ENCODE data around the gene C4BPB.
"Not testable (repeated sequence)": the region's sequence is repeated elsewhere in the genome, so short reads cannot be mapped to it uniquely, and the experiment has no call there.

The C4BPB gene, protein sequence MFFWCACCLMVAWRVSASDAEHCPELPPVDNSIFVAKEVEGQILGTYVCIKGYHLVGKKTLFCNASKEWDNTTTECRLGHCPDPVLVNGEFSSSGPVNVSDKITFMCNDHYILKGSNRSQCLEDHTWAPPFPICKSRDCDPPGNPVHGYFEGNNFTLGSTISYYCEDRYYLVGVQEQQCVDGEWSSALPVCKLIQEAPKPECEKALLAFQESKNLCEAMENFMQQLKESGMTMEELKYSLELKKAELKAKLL

DNA sequence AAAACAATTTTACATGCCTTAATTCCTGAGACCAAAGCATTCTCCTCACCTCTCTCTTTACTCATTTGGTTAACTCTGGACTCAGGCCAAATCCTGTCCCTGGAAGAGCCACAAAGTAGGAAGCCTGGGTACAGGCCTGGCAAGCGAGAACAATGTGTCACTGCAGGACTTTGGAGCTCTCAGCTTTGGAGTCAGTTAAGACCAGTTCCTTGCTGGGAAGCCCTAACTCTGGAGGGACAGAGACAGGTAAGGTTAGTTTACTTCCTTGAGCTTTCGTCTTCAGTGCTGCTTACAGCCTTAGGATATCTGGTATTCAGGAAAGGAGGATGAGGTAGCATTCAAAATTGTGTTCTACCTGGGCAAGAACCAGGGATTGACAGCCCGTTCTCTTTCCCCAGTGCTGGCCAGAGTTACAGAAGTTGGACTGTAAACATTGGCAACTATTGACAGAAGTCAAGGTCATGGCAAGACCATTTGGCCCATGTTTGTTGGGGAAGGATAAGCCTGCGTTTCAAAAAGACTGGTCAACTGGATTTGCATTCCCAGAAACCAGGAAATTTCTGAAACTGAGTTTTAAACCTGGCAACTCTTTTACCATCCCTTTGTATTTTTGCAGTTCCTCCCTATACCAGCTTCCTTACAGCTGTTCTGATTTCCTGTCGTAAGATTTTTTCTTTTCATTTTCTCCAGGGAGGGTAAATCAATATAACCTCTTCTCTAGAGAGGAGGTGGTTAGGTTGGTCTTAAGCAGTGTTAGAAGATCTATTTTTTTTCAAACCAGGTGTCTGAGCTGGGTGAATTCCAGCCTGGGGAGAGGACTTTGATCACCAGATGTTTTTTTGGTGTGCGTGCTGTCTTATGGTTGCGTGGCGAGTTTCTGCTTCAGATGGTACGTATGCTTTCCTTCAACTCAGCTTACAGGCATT lies at the start of gene C4BPB:
TSS of gene C4BPB (plus strand) at position 160 of the 926 bp plus-strand sequence. CDS start at position 832, 672 bp downstream.
- no peak for DNase-seq

DNA sequence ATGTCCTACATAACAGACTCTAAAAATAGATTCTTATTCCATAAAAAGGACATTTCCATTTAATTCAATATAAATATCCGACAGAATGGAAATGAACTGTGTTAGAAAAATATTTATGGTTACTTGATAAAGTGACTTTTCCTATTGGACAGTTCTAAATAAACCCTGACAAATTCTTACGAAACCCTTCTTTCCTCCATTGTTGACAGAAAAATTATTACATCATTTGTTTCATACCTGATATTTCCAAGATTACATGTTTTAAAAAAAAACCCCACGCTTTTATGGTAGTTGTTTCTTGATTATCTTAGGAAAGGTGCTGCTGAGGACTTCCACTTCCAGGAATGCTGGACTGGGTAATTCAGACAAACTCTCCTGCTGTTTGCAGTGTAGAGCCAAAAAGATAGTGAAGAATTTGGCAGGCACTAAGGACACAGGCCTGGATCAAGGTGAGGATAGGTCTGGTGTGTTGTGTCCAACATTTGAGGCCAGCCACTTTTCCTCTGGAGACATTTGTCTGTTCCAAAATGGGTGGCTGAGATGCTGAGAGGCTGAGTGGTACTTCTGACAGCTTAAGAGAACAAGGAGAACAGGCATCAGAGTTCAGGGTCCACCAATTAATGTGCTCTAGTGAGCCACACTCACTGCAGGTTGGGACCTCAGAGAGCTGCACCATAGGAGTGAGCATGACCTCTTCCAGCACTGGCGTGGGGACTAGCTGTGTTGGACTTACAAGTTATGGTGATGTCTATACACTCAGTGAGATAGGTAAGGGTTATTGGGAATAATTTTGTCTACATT lies 49.1 kb upstream of the C4BPB start:
- DNase-seq = no peak

DNA sequence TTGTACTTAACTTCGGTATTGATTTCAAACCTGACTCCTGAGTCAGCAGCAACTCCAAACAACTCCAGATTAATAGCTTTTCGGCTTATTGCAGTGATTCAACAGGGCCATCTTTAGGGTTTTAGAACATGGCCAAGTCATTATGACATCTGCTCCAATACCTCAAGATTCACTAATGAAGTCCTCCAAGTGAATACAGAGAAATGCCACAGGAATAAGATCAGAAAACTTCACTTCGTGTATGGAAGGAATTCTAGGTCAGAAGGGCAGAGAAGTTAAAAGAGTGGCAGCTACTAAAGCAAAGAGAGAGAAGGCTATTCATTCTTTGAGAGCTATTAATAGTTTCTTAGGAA lies 48.5 kb upstream of the C4BPB start:
- no peak for DNase-seq

DNA sequence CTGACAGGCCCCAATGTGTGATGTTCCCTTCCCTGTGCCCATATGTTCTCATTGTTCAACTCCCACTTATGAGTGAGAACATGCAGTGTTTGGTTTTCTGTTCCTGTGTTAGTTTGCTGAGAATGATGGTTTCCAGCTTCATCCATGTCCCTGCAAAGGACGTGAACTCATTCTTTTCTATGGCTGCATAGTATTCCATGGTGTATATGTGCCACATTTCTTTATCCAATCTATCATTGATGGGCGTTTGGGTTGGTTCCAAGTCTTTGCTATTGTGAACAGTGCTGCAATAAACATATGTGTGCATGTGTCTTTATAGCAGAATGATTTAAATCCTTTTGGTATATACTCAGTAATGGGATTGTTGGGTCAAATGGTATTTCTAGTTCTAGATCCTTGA lies 47.3 kb upstream of the C4BPB start:
- DNase-seq = not testable (repeated sequence)

DNA sequence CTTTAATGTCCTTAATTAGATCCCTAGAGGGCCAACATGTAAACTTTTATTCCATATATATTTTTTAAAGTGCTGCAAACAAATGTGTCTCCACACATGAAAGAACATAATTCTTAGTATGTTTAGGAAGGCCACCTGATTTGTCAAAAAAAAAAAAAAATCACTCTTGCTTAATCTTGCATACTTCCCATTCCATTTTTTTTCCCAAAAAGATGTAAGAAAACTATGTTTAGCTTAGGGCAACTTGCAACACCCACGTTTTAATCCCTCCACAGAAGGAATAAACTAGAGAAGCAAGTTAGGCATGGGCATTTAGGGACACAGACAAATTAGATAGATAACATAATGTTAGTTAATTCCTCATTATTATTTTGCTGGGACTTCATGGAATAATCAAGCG lies 43.2 kb upstream of the C4BPB start:
- DNase-seq = no peak

DNA sequence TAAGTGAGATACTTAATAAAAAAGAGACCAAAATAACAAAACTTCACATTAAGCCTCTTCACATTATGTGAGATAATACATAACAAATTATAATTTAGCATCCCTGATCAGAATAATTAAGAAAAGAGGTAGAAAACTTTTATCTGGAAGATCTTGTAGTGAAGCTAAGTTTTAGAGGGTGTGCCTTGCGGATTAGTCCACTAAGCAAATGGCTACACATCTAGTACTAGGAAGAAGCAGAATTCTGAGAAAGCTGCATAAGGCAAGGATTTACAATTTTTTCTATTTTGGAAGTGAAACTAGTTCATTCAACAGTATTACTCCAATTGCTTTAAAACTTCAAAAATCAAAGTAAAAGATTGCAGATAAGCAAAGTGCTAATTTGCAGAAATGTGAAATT lies 41.2 kb upstream of the C4BPB start:
- DNase-seq = no peak

DNA sequence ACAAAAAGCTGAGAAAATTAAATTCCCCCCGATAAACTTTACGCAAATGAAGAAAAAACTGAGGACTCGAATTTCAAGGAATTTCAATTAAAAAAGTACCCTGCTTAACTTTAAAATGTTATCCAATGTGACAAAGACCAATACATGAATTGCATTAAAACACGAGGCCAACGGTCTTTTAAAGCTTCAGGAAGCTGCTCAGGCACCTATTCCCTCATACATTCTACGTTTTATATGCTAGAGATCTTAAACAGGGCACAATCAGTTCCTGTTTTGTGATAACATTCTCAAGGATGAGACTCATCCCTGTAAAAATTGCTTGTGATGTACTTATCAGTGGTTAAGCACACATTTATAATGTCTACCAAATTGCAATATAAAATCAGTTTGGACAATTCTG lies 40.6 kb upstream of the C4BPB start:
- no peak for DNase-seq

DNA sequence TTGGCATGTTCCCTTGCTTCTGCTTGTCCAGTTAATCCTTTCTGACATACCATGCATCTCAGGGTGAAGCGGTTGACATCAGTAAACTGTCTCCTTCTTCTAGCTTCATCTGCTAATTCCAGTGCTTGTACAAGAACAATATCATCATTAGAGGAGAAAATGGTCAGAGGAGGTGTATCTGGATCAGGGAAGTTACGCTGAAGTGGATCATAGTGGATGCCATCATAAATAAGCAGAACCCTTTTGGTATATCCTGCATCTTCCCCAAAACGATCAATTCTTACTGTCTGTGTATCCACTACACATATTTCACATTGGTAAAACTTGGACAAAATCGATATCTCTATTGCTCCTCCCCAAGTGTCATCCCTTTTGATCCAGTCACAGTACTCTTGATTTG lies 39.6 kb upstream of the C4BPB start:
- no peak for DNase-seq

DNA sequence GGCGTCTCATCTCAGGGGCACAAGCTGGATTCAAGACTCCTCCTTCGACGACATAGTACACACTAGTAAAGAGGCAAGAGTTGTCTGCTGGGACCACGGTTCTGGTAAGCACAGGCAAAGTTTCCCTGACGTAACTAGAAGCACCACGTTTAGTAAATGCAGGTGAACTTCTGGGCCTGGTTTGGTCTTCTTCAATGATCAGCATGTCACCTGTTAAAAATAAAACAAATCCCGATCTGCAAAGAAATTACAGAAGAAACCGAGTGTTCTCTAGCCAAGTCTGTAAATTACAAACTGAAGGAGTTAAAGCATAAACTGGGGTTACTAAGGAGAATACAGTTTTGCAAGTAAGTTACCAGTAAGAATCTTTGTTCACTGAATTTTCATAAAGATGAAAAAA lies 39.1 kb upstream of the C4BPB start:
- no peak for DNase-seq

DNA sequence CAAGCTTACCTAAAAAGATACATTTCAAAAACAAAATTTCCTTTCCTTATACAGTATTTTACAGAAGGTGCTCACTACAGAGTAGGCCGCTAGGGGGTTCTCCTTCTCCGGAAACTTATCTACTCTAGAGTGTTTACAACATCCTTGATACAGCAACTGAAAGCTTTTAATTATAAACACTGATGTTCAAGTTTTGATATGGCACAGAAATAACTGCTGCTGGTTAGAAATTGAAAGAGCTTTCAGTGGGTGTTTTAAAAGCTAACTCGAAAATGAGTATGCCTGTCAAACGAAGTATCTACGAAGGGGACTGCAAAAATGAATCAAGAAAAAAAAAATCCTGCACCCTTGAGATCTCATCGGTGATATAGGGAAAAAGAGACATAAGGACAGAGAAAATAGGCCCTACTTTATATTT lies 38.7 kb upstream of the C4BPB start:
- DNase-seq = peak in 1 of 2 donors; percentile 76

DNA sequence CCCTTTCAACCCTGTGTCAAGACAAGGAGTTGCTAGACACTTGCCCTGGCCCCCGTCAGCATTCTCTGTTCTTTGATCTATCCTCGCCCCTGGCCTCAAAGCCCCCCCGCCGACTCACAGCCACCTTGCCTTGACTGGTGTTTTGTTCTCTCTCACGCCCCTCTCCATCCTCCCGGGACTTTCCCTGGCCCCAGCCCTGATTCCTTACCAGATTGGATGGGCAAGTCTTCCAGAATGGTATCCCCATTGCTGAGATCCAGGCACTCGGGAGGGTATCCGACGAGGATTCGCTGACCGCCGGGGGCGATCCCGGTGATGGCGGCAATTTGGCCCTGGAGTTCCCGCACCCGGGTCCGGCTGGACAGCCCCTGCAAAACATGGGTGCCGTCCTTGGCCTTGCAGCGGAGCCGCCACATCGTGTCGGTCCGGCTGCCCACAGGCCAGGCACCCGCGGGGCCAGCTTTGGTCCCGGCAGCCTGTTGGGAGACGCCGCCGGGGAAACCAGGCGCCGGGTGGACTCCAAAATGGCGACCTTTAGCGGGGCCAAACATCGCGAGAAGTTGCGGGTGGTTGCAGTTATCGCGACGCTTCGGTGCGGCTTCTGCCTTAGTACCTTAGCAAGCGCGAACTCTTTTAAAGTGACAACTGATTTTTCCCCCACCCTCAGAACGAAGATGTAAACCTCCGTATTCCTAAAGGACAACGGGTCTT lies 38.0 kb upstream of the C4BPB start:
- peak; percentile 77 to 80 for DNase-seq

DNA sequence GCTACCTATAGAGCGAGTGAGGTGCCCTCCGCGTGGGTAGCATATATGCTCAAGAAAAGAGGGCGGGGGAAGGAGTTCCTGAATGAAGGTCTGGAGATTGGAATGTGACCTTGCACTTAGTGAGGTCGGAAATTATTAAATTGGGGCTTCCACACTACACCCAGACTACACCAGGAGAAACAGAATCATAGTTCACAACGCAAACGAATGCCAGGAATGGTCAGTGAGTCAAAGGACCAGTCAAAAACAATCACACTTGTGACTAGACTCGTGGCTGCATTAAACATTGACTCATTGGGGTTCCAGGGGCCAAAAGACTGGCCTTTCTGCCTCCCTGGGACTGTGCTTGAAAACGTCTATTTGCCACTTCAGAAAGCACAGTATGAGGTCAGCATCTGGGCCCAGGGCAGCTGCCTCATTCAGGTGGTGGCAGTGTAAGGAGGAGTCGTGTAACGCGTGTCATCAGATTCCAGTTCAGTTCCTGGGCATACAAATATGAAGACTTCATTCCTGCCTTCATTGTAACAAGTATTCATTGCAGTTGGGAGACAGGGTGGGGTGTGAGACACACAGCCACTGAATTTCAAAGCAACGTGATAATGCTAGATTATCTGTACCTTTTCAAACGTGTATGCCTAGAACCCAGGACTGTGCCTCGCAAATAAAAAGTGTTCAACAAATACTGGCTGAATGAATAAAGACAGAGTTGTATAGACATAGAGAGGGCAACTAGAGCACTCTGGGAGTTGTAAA lies 37.3 kb upstream of the C4BPB start, which contains the start of gene YOD1:
TSS of gene YOD1 (minus strand) at position 18 of the 753 bp plus-strand sequence. CDS start 178 bp downstream, outside the sequence.
- no peak for DNase-seq

DNA sequence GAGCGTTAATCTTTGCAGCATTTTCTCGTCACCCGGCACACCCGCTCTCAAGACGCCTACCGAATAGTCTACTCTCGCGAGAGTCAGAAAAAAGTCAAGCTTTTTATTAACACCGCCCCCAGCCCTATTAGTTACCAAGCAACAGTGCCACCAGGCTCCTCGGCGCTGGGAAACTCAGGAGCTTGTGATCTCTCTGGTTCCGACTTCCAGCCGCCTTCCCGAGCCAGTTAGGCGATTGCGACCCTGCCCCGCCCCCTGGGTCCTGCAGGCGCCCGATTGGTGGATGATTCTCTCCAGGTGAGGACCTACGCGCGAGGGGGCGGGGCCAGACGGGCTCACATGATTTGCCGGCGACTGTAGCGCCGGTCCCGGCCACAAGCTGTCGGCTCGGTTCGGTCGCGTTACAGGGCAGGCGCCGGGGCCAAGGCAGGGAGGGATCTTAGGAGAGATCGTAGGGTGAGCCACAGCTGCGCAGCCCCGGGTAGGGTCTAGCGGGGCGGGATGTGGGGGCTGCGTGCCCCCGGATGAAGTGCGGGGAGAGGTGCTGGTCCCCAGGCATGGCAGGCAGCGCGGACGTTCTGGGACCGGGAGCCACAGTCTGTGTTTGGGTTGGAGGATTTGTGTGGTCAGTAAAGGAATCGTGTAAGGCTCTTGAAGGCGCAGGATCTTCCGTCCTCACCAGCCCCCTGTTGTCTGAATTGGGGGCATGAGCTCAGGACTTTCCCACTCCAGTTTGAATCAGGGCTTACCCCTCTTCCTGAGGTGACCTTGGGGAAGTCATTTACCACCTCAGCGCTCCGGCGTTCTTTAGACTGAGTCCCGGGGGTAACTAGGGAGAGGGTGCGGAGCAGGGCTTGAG lies 35.5 kb upstream of the C4BPB start, which contains the start of gene PFKFB2:
TSS of gene PFKFB2 (plus strand) at position 365 of the 859 bp plus-strand sequence. CDS start 1,443 bp downstream, outside the sequence.
- peak; percentile 92 to 94 for DNase-seq

DNA sequence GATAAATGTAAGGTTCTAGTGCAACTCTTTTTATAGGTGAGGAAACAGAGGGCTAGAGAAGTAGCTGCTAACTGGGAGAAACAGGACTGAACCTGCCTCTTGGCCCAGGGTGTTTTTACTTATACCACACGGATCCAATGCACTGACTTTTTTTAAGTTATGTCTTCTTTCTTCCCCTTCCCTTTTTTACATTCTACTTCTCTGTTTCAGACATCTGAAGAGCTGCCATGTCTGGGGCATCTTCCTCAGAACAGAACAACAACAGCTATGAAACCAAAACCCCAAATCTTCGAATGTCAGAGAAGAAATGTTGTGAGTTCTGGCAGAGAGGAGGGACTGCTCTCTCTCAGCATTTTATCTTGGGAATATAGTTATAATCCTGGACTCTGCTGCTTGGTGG lies 34.2 kb upstream of the C4BPB start:
- no peak for DNase-seq

DNA sequence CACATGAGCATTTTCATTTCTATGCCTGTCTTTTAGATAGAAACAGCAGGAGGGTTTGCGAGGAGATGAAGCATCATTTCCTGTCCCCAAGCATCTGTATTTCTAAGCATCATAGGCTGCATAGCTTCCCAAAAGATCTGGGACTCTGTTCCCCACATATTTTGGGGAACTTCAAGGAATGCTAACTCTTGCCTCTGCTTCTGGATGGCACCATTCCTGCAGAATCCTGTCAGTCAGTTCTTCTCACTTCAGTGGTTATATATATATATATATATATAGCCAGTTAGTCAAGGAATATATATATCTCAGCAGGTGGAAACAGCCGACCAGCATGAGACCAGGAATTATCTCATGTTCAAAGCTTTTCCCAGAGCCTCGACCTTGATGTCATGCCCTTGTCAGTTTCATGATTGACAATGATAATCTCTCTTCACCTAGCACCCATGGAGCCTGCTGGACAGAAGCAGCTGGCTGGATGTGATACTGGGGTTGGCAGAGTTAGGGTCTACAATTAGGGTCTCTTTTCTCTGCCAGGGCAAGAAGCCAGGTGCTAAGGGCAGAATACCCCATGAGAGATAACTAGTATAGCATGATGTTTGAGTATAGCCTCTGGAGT lies 33.2 kb upstream of the C4BPB start:
- DNase-seq = no peak

DNA sequence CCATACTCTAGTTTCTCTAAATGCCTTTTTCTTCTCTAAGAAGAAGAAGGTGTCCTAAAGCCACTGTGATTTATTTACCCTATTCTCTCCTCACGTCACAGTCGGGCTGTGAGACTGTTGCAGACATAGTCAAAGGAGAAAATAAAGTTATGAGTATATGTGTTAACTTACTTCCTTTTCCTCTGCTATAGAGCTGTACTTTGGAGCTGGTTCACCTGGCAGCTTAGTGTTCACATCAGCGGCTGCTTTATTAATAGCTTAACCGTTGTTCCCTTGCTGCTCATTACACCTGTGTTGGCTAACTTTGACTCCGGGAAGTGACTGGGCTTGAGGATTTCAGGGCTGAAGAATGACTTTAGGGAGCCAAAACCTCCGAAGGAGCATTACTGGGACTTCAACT lies 32.0 kb upstream of the C4BPB start:
- DNase-seq = no peak

DNA sequence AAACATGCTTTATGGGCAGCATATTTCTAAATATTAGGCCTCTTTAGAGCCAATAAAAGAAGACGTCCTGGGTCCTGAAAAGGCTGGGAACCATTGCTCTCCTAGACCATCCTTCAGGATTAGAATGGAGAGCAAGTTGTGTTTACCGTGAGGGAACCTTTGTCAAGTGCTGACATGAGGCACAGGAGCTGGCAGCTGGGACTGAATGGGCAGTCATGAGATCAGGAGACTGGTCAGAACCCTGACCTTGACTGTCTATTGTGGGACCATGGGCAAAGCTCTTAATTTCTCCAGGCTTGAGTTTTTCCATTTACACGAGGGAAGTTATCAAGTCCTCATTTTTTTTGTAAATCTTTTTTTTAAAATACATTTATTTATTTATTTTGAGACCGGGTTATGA lies 30.4 kb upstream of the C4BPB start:
- DNase-seq = no peak

DNA sequence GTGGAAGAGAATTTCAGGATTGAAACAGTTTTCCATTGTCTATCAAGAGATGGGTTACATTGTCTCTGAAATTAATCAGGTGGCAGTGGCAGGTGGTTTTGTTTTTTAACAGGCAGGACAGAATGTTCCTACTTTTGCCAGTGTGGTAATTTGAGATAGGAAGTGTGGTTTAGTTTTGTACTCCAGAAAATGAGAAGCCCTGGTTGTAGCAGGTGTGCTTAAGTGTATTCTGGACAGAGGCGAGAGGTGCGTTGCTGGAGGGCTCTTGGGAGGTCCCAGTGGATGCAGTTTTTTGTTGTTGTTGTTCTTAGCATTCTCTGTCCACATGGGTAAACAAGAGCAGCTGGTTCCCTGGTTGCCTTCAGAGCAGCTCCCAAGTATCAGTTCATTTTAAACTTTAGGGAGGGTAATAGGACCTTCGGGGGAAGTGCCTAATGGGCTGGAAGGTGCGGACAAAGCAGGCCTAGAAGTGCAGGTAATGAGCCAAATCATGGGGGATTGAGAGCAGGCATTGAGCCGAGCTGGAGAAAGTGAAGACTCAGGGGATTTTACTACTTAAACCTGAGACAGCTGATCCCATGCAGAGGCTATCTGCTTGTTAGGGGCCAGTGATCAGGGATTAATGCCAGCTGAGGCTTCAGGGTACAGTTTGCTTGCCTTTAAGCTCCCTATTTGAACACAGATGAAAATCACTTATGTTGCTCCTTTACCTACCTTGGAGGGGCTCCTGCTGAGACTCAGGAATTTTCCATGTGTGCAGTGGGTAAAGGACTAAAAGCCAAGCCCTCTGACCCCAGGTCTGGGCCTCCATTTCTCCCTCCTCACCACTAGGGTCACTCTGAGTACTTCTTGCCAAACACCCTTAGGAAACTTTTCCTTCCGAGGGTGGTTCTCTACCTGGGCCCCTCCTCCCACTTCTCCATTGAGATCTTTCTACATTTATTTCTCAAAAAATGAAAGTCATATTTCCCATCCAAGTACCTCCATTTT lies 29.5 kb upstream of the C4BPB start:
- DNase-seq = no peak

DNA sequence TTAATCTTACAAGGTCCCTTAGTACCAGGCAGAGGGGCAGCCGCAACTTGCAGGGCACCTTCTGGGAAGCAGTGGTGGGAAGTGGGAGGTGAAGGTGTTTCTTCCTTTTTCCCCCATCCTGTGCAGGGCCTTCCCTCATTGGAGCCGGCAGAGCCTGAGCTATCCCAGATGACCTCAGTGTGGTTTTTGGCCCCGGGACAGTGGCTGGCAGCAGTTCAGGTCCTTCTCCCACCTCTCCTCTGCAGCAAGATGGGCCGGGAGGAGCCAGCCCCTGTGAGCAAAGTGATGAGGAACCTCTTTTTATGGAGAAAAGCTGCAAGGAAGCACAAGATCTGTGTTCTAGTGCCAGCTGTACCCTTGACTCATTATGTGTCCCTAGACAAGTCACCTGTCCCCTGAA lies 28.8 kb upstream of the C4BPB start:
- DNase-seq = no peak

All from hippocampal formation (tissue), 2 donors.